Vagina (tissue), 2 donors: Measurements from ENCODE around the gene SLC6A1.

ENCODE experiments used
- POLR2A ChIP-seq, 2 donors: fragments of 450-650 bp; IDR thresholded peaks; one replicate each; pipeline ENCODE4 v1.6.1; 2017; ENCODE audit warnings: antibody characterized with exemption in 2 of 2, mild to moderate bottlenecking in 2 of 2, moderate library complexity in 2 of 2
- POLR2AphosphoS5 ChIP-seq, 2 donors: sonication (generic); formaldehyde crosslinking; IDR thresholded peaks; one replicate each; pipeline ENCODE4 v1.9.0; 2017; ENCODE audit warnings: antibody characterized with exemption in 2 of 2, mild to moderate bottlenecking in 2 of 2, low read depth in 1 of 2; ENCODE audit not compliant: insufficient read depth in 1 of 2
- TF ChIP-seq, protein P1 (sequence below), 3 experiments: fragments of 450-650 bp in 2 of 3; fragments of 200-600 bp in 1 of 3; sonication (generic) in 1 of 3; IDR thresholded peaks; one replicate each; pipeline ENCODE4 v1.5.1; 2017 to 2019; ENCODE audit warnings: antibody characterized with exemption in 3 of 3, mild to moderate bottlenecking in 2 of 3, moderate library complexity in 2 of 3

GRCh38 chr3:10988991-10989484 lies 3.5 kb upstream of the SLC6A1 start:
- no peak for TF ChIP-seq POLR2A (IDR thresholded peaks at IDR 0.05)
- TF ChIP-seq, protein P1, sequence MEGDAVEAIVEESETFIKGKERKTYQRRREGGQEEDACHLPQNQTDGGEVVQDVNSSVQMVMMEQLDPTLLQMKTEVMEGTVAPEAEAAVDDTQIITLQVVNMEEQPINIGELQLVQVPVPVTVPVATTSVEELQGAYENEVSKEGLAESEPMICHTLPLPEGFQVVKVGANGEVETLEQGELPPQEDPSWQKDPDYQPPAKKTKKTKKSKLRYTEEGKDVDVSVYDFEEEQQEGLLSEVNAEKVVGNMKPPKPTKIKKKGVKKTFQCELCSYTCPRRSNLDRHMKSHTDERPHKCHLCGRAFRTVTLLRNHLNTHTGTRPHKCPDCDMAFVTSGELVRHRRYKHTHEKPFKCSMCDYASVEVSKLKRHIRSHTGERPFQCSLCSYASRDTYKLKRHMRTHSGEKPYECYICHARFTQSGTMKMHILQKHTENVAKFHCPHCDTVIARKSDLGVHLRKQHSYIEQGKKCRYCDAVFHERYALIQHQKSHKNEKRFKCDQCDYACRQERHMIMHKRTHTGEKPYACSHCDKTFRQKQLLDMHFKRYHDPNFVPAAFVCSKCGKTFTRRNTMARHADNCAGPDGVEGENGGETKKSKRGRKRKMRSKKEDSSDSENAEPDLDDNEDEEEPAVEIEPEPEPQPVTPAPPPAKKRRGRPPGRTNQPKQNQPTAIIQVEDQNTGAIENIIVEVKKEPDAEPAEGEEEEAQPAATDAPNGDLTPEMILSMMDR (IDR thresholded peaks at IDR 0.05): no peak
- no peak for TF ChIP-seq POLR2AphosphoS5 (IDR thresholded peaks at IDR 0.05; ENCODE audit: insufficient read depth in 1 of 2, low read depth in 1 of 2)
